NCI-H146 treated with DMSO at 0.1 percent for 48 hours (cell line): ENCODE data around the gene MATR3.
"Not testable (repeated sequence)": the region's sequence is repeated elsewhere in the genome, so short reads cannot be mapped to it uniquely, and the experiment has no call there.

Experiments used
- DNase-seq: peaks from one replicate; lab custom pipeline; 2025; ENCODE audit not compliant: unreplicated experiment; lab: John Stamatoyannopoulos, UW

MATR3 gene

GRCh38 chr5:139296198-139296597 lies 2.7 kb downstream of the MATR3 start:
- no peak for DNase-seq

- no peak for DNase-seq
Measured at GRCh38 chr5:139296862-139297326, 3.4 kb downstream of the MATR3 start.

- DNase-seq, result no peak
Measured at GRCh38 chr5:139297439-139298133, 4.0 kb downstream of the MATR3 start.

GRCh38 chr5:139298242-139298641 lies 4.7 kb downstream of the MATR3 start:
- no peak for DNase-seq

- no peak for DNase-seq
Measured at GRCh38 chr5:139299486-139299885, 5.9 kb downstream of the MATR3 start.

- no peak for DNase-seq
Measured at GRCh38 chr5:139301808-139302499, 8.4 kb downstream of the MATR3 start.

- DNase-seq, result no peak
Measured at GRCh38 chr5:139304391-139305324, 11.1 kb downstream of the MATR3 start.

GRCh38 chr5:139306197-139306596 lies 12.7 kb downstream of the MATR3 start:
- DNase-seq, result no peak

GRCh38 chr5:139306628-139307379 lies 13.3 kb downstream of the MATR3 start:
- DNase-seq, result no peak

GRCh38 chr5:139308797-139309196 lies 15.3 kb downstream of the MATR3 start:
- DNase-seq, result no peak

- not testable (repeated sequence) for DNase-seq
Measured at GRCh38 chr5:139310715-139311186, 17.2 kb downstream of the MATR3 start.

GRCh38 chr5:139312075-139312474 lies 18.5 kb downstream of the MATR3 start:
- DNase-seq, result no peak

GRCh38 chr5:139314276-139314675 lies 20.7 kb downstream of the MATR3 start:
- no peak for DNase-seq

GRCh38 chr5:139315056-139315615 lies 21.6 kb downstream of the MATR3 start:
- DNase-seq, result no peak

- no peak for DNase-seq
Measured at GRCh38 chr5:139335811-139336210, 42.3 kb downstream of the MATR3 start.

GRCh38 chr5:139340051-139340450 lies 46.5 kb downstream of the MATR3 start:
- DNase-seq, result no peak

- no peak for DNase-seq
Measured at GRCh38 chr5:139341187-139341688, 47.7 kb downstream of the MATR3 start.

- peak; percentile 91 for DNase-seq
Measured at GRCh38 chr5:139341689-139342422, 48.3 kb downstream of the MATR3 start, which contains the start of gene PAIP2. Gene PAIP2, plus strand, starts transcription at chr5:139341854. Its CDS starts 21,931 bp downstream, at chr5:139363785.

GRCh38 chr5:139342423-139342723 lies 48.8 kb downstream of the MATR3 start:
- no peak for DNase-seq
